Panc1 (cell line): ENCODE results near the gene ITFG2. TPM values are rescaled to one million over a fixed set of nuclear protein-coding genes. Genes with fewer than 3 reads are reported as not detected.

ENCODE experiments used
- ATAC-seq: fragments of 200-7000 bp; cut with Tn5 transposase; 2 replicates; pipeline ENCODE4 v1.9.1; 2020; ENCODE audit warnings: mild to moderate bottlenecking, moderate library complexity
- BruUV-seq: library from RNA; stranded (reverse); fragments of 400-500 nt; replicated peaks from 2 replicates; lab custom pipeline; 2021; lab: Mats Ljungman, UMichigan
- CTCF ChIA-PET: fragments of 300-600 bp; sonication (Branson Sonifier 250); formaldehyde crosslinking; loops from one replicate; lab custom pipeline; 2022; ENCODE audit warnings: antibody characterized with exemption; lab: Charles Lee
- POLR2A ChIA-PET: fragments of 300-600 bp; sonication (Branson Sonifier 250); formaldehyde crosslinking; loops from one replicate; lab custom pipeline; 2022; ENCODE audit warnings: antibody characterized with exemption; lab: Charles Lee
- DNase-seq: peaks from one replicate; pipeline ENCODE4 v3.0.0-alpha.2; 2010; ENCODE audit warnings: low read depth, low spot score
- H3K27ac ChIP-seq: 2 replicates; pipeline ENCODE4 v1.5.1; 2011; ENCODE audit warnings: mild to moderate bottlenecking, low read length, inconsistent platforms
- H3K27me3 ChIP-seq: fragments of 200-500 bp; sonication (Bioruptor generic); 2 replicates; pipeline ENCODE4 v1.6.0; 2014; ENCODE audit warnings: low read length, inconsistent platforms; ENCODE audit not compliant: control insufficient read depth, insufficient read depth
- H3K36me3 ChIP-seq: fragments of 200-500 bp; sonication (Bioruptor generic); 2 replicates; pipeline ENCODE4 v1.5.1; 2014; ENCODE audit warnings: inconsistent platforms, mild to moderate bottlenecking, low read length, moderate library complexity; ENCODE audit not compliant: control insufficient read depth, insufficient read depth
- H3K4me1 ChIP-seq: 2 replicates; pipeline ENCODE4 v1.5.1; 2011; ENCODE audit warnings: inconsistent platforms, mild to moderate bottlenecking, low read length, moderate library complexity; ENCODE audit not compliant: control insufficient read depth, insufficient read depth
- H3K4me3 ChIP-seq, 2 experiments: 2 replicates each; pipeline ENCODE4 v1.5.1; 2011 to 2012; ENCODE audit warnings: low read depth in 2 of 2, low read length in 2 of 2, mild to moderate bottlenecking in 2 of 2, inconsistent platforms in 1 of 2, moderate library complexity in 1 of 2
- H3K9me3 ChIP-seq: fragments of 200-500 bp; sonication (Bioruptor generic); 2 replicates; pipeline ENCODE4 v1.5.1; 2014; ENCODE audit warnings: low read depth, mild to moderate bottlenecking, inconsistent platforms, low read length, moderate library complexity; ENCODE audit not compliant: control insufficient read depth, insufficient read depth
- CTCF ChIP-seq: fragments of 450-650 bp; IDR thresholded peaks from 2 replicates; pipeline ENCODE4 v1.5.1; 2017; ENCODE audit warnings: mild to moderate bottlenecking
- POLR2AphosphoS5 ChIP-seq: IDR thresholded peaks from 2 replicates; pipeline ENCODE4 v1.6.1; 2012; ENCODE audit warnings: mild to moderate bottlenecking, low read depth, low read length, moderate library complexity
- REST ChIP-seq, 2 experiments: IDR thresholded peaks; 2 replicates each; pipeline ENCODE4 v1.6.1; 2011 to 2012; ENCODE audit warnings: low read depth in 2 of 2, control low read depth in 1 of 2, low read length in 1 of 2, mild to moderate bottlenecking in 1 of 2, moderate library complexity in 1 of 2; ENCODE audit not compliant: insufficient read depth in 1 of 2
- SIN3A ChIP-seq: IDR thresholded peaks from 2 replicates; pipeline ENCODE4 v1.6.1; 2012; ENCODE audit warnings: low read depth, mild to moderate bottlenecking, low read length, moderate library complexity, borderline replicate concordance; ENCODE audit not compliant: insufficient read depth
- TCF7L2 ChIP-seq: IDR thresholded peaks from 2 replicates; pipeline ENCODE4 v1.6.1; 2011; ENCODE audit warnings: mild to moderate bottlenecking, low read depth, low read length, inconsistent platforms
- in situ Hi-C: cut with HindIII; loops from 2 replicates; pipeline ENCODE4 v1.10.0; 2016; ENCODE audit warnings: low sequenced_read_pairs, low pct_unique_long_range_greater_than_20kb
- intact Hi-C: fragments of 100-400 bp; cut with micrococcal nuclease; formaldehyde crosslinking; loops from one replicate; pipeline ENCODE4 v1.10.0; 2022; ENCODE audit not compliant: unreplicated experiment
- total RNA-seq: library from RNA; stranded (reverse); gene quantifications from one replicate; pipeline ENCODE4 v1.2.1, GENCODE V29; 2021; ENCODE audit not compliant: unreplicated experiment

Gene ITFG2
- total RNA-seq, 1 experiment from 2014 or later: 17.4 TPM

- intact Hi-C loops: no loop called here
- Histone ChIP-seq H3K27ac (peak overlapping the region; percentile 74), H3K36me3 (peaks cover 15% of the 10 kb centered on the region), H3K9me3 (no peaks in the 10 kb centered on the region), H3K4me1 (peaks cover 14% of the 10 kb centered on the region), H3K27me3 (no peaks in the 10 kb centered on the region), H3K4me3 (peak overlapping the region; percentile 53 to 80)
- CTCF ChIA-PET: interaction anchor here (2.3 kb wide), 1 partner anchor 12 kb away, joined by 7 read pairs; no protein-coding TSS in a partner anchor
- POLR2A ChIA-PET: interaction anchor here (0.6 kb wide), 1 partner anchor 11 kb away, joined by 3 read pairs; no protein-coding TSS in a partner anchor
- ATAC-seq: peak; percentile 81
- TF ChIP-seq CTCF: no peak
- no peak for TF ChIP-seq TCF7L2
- TF ChIP-seq POLR2AphosphoS5: no peak
- TF ChIP-seq REST (IDR thresholded peaks at IDR 0.05; ENCODE audit: insufficient read depth in 1 of 2, low read depth in 2 of 2, low read length in 1 of 2): no peak
- no peak for TF ChIP-seq SIN3A
- no peak for DNase-seq
- in situ Hi-C loops: no loop called here
- no TSS peak for BruUV-seq
Observed at GRCh38 chr12:2795291-2796186, 16.9 kb upstream of the ITFG2 start.

GRCh38 chr12:2796187-2796666 is 16.2 kb upstream of the ITFG2 start:
- Histone ChIP-seq H3K9me3 (no peaks in the 10 kb centered on the region), H3K4me3 (peak overlapping the region; percentile 53 to 80), H3K27me3 (no peaks in the 10 kb centered on the region), H3K4me1 (peaks cover 14% of the 10 kb centered on the region), H3K36me3 (peaks cover 17% of the 10 kb centered on the region), H3K27ac (peak overlapping the region; percentile 74)
- in situ Hi-C loops (no loop called here), intact Hi-C loops (no loop called here)
- ATAC-seq (no peak), DNase-seq (no peak)
- no TSS peak for BruUV-seq
- ChIA-PET CTCF (interaction anchor here (2.3 kb wide), 1 partner anchor 13 kb away, joined by 7 read pairs; no protein-coding TSS in a partner anchor), POLR2A (interaction anchor here (0.6 kb wide), 1 partner anchor 10 kb away, joined by 3 read pairs; no protein-coding TSS in a partner anchor)
- peak; percentile 38 for TF ChIP-seq CTCF
- no peak for TF ChIP-seq POLR2AphosphoS5
